Mesenteric fat pad (tissue), 1 donor: ENCODE measurements around the gene EIF3K. TPM values are rescaled to one million over a fixed set of nuclear protein-coding genes. Genes with fewer than 3 reads are reported as not detected.
"Not testable (repeated sequence)": the region's sequence is repeated elsewhere in the genome, so short reads cannot be mapped to it uniquely, and the experiment has no call there.

Experiments
- DNase-seq: peaks from one replicate; pipeline ENCODE4 v3.0.0-alpha.2; 2020; ENCODE audit warnings: low spot score
- total RNA-seq: library from RNA; stranded (reverse); fragmentation: NEBNext Ultra II Directional; extraction: Animal tissue kit (Norgen Biotek cat#: 25700); gene quantifications from one replicate; pipeline ENCODE4 v1.2.1, GENCODE V29; 2021
- donor health status: DM: yes; HTN: yes; CAD: no.

The EIF3K gene
- total RNA-seq, 1 donor from 2014 or later: 252 TPM

DNA sequence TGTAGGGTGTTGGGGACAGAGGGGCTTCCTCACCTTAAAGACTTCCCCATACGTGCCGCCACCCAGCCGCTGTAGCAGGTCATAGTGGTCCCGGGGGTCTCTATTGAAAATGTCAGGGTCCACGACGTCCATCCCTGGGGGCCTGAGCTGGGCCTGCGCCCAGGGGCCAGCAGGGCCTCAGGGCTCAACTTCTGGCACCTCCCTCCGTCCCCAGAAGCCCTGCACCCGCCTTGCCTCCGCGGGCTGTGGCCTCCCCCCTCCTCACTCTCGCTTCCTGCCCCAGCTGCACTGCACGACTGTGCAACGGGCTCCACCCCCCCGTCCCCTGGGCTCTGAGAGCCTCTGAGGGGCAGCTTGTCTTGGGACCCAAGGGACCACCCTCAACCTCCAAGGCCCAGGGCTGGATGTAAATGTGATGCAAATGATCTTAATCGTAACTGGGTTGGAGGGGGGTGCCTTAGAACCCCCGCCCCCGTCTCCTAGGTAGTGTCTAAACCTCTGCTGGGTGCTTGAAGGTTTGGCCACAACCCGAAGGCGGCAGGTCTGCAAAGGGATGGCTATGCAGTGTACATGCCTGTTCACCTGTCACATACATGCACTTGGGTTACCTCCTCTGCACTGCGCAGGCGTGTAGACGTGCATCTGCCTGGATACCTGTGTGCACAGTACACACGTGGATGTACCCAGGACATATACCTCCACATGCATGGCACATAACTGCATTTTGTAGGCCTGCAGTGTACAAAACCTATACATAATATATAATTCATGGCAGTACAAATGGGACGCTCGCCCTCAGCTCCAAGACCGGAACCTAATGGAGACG, 1.0 kb upstream of the EIF3K start, which contains the start of gene MAP4K1:
TSS of gene MAP4K1 (minus strand) at position 190 of the 826 bp plus-strand sequence. CDS start at position 132, 58 bp downstream.
- no peak for DNase-seq

DNA sequence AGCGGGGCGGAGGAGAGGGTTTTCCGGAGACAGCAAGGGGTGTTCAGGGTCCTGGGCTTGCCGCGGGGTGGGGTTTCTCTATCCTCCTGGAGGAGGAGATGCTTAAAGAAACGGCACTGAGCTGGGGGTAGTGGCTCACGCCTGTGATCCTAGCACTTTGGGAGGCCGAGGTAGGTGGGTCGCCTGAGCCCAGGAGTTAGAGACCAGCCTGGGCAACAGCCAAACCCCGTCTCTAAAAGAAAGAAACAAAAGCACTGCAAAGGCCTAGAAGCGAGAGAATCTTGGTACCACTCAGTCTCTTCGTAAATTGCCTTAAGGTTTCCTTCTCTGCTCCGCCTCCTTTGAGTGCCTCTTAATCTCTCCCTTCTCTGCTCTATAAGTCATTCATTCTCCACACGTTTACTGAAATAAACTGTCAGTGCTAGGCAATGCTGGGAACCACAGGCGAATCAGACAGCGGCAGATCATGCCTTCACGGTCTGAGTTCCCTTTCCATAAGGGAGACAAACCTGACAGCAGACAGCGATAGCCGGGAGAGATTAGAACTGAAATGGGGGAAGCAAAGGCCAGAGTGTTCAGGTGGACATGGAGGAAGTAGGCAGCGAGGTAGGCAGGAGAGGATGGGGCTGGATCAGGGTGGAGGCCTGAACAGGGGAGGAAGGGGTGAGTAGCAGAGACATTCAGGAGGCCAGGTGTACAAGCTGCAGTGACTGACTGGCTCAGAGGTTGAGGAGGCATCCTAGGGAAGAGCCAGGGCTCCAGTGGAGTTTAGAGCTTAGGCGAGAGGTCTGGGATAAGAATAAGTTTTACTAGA, 580 bp downstream of the EIF3K start:
- no peak for DNase-seq

DNA sequence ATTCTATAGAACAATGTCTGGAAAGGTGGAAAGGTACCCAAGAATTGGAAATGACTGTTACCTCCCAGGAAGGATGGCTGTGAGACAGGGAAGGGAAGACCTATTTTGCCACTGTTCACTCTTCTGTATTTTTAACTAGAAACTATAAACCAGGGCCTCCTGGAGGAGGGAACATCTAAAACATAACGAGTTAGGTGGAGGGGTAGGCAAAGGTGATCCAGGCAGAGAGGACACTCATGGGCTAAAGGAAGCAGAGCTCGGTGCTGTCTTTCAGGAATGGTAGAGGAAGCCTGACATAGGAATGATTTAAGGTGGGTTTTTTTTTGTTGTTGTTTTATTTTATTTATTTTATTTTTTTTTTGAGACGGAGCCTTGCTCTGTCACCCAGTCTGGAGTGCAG, 5.8 kb downstream of the EIF3K start:
- DNase-seq: no peak

DNA sequence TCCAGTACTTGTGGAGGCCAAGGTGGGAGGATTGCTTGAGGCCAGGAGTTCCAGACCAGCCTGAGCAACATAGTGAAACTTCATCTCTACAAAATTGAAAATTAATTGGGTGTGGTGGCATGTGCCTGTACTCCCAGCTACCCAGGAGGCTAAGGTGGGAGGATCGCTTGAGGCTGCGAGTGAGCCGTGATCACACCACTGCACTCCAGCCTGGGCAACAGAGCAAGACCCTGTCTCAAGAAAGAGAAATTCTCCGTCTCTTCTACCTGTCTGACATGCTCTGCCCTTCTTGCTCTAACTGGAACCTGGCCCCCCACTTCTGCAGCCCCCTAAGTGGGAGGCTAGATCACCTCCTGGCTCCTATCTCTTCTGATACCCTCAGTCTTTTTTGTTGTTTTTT, 7.4 kb downstream of the EIF3K start:
- DNase-seq: no peak

DNA sequence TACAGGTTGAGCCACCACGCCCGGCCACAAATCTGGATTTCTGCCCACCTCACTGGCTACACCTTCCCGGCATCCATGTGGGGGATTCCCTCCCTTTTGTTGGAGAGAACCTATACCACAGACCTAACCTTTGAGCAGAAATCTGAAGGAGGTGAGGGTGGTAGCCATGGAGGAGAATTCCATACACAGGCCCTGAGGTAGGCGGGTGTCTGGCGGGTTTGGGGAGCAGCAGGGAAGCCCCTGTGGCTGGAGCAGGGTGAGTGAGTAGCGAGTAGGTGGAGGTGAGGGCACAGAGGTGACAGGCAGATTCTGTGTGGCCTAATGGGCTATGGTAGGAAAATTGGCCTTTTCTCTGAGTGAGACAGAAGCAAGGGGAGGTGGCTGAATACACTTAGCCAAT, 10.6 kb downstream of the EIF3K start:
- no peak for DNase-seq

DNA sequence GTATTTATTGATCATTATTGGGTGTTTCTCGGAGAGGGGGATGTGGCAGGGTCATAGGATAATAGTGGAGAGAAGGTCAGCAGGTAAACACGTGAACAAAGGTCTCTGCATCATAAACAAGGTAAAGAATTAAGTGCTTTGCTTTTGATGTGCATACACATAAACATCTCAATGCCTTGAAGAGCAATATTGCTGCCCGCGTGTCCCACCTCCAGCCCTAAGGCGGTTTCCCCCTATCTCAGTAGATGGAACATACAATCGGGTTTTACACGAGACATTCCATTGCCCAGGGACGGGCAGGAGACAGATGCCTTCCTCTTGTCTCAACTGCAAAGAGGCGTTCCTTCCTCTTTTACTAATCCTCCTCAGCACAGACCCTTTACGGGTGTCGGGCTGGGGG, 12.3 kb downstream of the EIF3K start:
- DNase-seq: not testable (repeated sequence)

DNA sequence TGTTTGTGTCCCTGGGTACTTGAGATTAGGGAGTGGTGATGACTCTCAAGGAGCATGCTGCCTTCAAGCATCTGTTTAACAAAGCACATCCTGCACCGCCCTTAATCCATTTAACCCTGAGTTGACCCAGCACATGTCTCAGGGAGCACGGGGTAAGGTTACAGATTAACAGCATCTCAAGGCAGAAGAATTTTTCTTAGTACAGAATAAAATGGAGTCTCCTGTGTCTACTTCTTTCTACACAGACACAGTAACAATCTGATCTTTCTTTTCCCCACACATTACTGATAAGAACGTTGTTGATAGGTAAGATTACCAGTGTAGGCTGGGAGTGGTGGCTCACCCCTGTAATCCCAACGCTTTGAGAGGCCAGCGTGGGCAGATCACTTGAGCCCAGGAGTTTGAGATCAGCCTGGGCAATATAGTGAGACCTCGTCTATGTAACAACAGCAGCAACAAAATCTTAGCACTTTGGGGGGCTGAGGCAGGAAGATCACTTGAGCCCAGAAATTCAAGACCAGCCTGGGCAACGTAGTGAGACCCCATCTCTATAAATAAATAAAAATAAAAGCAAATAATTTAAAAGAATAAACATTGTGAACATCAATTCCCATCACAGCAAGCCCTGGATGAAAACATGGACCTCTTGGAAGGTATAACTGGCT, 13.0 kb downstream of the EIF3K start:
- not testable (repeated sequence) for DNase-seq

DNA sequence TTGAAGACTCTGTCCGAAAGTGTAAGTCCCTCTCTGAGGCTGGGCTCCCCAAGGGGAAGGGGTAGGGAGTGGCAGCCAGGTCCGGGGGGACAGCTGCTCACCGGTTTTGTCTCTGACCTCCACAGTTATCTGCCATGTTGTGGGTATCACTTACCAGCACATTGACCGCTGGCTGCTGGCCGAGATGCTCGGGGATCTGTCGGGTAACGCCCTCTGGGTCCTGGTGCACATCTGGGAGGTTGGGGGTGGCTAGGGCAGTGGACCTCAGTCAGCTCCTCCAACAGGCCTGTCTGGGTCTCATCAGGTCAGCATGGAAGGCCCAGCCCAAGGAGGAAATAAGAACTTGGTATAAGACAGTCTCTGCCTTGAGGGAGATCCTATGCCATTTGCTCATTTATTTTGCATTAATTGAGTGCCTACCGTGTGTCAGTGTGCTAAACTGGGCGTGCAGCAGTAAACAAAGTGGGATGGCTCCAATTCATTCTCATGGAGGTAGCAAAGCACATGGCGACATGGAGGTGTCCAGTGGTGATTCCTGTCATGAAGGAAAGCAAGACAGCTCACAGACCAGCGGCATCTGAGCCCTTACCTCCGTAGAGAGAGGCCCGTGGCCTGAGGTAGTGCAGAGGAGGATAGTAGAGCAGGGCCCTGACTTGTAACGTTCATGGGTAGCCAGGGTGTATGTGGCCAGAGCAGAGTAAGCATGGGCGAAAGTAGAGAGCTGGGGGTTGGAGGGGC, 13.7 kb downstream of the EIF3K start:
- DNase-seq: no peak

DNA sequence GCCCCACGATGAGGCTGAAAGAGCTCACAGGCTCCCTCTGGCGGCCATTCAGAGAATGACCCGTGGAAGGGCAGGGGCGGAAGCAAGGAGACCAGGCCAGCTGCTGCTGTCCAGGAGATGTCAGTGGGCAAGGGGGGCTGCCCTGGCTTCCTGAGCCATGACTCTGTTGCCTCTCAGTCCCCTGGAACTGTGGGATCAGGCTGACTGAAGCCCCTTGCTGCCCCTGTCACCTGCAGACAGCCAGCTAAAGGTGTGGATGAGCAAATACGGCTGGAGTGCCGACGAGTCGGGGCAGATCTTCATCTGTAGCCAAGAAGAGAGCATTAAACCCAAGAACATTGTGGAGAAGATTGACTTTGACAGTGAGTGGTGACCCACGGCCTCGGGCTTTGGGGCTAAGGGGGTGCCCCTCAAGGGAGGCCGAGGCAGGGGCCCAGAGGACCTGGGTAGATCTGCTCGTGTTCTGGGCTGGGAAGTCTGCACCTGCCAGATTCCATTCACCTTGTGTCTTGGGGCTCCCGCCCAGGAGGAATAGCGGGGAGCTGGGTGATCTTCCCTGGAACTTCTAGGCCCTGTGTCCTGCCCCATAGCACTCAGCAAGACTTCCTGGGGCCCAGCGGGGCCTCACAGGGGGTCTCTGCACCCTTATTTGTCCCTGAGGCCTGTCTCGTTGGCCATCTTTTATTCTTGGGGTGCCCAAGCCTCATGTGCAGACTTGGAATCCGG, 15.9 kb downstream of the EIF3K start:
- no peak for DNase-seq

DNA sequence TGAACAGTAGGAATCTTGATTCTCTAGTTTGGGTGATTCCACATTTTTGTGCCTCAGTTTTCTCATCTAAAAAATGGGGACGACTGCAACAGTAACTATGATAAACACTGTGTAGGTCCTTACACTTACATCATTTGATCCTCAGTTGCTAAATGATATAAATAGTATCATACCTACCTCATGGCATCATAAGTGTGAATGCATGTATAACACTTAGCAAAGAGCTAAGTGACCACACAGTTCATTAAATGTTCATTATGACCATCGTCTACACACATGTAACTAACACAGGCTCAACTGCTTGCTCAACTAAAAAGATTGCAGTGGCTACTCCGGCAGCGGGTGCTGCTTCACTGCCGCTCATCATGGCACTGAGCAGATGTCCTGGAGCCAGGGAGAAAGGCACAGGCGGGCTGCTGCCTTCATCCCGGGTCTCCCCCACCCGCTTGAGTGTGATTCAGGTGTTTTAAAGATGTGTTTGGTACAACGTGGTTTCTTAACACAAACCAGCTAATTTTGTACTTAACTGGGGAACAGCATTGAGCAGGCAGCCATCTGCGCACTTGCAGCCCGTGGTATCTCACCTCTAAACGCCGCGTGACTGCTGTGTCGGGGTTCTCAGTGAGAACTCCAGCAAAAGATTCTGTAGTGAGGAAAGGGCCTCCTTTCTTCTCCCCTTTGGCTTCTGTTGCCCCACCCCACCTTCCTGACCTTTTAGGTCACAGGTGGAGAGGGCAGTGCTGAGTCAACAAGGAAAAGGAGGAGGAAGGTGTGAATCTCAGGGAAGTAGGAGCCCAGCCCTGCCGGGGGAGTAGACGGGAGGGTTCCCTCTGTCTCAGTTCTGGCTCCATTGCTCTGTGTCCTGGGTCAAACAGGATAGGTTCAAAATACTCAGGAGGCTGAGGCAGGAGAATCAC, 16.8 kb downstream of the EIF3K start:
- DNase-seq: no peak

DNA sequence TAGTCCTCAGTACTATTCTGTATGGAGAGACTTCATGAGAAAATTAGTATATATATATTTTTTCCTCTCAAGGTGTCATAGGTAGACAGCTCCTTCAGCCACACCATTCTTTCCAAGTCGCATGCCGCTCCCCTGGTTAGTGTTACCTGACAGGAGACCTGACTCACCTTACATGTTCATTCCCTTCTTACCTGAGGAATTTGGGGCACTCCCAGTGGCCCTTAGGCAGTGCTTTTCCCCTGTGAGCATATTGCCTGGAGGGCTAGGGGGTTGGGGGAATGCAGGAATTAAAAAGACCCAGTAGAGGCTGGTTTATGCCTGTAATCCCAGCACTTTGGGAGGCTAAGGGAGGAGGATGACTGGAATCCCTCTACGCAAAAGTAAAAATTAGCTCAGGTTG, 19.5 kb downstream of the EIF3K start:
- no peak for DNase-seq

DNA sequence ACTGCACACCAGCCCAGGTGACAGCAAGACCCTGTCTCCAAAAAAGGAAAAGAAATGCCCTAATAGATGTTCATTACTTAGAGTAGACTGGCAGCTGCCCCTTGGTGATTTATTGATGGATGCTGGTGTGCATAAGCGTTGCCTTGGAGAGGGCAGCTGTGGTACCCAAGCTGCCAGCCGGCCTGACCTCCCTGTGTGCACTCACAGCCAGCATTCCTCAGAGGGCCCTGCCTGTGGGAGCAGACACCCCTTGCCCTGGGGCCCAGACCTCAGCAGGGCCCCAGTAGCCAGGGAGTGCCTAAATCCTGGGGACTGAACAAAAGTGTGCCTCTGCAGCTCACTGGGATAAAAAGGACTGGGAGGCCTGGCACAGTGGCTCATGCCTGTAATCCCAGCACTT, 20.7 kb downstream of the EIF3K start:
- DNase-seq: no peak

DNA sequence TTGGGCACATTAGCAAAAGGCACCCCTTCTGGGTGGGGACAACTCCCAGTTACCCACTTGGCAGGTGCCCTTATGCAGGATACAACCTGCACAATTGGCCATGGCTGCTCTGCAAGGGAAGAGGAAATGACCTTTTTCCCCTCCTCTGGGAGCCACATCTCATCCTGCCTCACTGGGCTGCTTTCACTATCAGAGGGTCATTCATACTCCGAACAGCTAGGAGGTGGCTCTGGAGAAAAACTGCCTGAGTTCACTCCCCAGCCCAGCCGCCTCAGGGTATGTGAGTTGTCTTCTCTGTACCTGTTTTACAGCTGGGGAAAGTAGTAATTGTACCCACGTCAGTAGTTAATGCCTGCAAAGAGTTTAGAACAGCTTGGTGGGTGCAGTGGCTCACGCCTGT, 21.4 kb downstream of the EIF3K start:
- no peak for DNase-seq

DNA sequence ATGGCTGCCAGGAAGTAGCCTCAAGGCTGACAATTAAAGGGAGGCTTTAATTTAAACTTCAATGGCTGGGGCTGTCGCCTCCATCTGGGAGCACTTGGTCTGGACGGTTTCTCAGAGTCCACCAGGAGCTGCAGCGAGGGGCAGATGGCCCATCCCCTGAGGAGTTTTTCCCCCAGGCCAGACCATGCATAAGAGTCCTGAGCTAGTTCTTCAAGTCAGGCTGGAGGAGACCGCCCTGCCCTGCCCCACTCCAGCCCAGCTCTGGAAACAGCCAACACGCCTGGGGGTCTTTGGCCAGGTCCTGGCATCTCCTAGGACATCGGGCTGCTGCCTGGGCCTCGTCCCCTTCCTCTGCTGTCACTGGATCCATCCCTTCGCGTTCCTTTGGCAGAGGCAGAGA, 23.2 kb downstream of the EIF3K start:
- DNase-seq: no peak

DNA sequence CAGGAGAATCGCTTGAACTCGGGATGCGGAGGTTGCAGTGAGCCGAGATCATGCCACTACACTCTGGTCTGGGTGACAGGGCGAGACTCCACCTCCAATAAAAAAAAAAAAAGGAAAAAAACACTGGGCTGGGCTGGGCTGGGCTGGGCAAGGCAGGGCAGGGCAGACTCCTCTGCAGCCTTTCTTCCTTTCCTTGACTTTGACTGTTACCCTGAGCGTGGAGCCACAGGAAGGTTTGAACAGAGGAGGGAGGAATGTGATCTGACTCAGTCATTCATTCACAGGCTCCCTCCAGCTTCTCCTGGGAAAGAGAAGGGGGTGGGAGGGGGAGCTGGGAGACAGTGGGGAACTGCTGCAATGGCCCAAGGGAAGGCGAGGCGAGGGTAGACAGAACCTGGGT, 25.7 kb downstream of the EIF3K start:
- no peak for DNase-seq

DNA sequence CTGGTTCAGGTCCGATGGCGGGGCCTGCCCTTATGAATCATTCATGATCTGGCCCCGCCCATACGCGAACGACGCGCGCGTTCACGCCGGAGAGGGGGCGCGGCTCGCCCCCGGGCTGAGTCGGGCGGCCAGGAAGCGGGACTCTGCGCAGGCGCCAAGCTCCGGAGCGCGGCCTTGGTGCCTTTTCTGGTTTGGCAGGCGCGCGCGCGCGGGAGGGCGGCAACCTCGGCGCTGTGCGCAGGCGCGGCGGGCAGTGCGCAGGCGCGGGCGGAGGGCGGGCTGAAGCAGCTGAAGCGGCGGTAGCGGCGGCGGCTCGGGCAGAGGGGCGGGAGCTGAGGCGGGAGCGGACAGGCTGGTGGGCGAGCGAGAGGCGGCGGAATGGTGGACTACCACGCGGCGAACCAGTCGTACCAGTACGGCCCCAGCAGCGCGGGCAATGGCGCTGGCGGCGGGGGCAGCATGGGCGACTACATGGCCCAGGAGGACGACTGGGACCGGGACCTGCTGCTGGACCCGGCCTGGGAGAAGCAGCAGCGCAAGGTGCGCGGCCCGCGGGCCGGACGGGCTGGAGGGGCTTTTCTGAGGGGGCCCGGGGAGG, 28.5 kb downstream of the EIF3K start, which contains the start of gene ACTN4:
TSS of gene ACTN4 (plus strand) at position 282 of the 598 bp plus-strand sequence. CDS start at position 379, 97 bp downstream.
- DNase-seq: peak; percentile 100

DNA sequence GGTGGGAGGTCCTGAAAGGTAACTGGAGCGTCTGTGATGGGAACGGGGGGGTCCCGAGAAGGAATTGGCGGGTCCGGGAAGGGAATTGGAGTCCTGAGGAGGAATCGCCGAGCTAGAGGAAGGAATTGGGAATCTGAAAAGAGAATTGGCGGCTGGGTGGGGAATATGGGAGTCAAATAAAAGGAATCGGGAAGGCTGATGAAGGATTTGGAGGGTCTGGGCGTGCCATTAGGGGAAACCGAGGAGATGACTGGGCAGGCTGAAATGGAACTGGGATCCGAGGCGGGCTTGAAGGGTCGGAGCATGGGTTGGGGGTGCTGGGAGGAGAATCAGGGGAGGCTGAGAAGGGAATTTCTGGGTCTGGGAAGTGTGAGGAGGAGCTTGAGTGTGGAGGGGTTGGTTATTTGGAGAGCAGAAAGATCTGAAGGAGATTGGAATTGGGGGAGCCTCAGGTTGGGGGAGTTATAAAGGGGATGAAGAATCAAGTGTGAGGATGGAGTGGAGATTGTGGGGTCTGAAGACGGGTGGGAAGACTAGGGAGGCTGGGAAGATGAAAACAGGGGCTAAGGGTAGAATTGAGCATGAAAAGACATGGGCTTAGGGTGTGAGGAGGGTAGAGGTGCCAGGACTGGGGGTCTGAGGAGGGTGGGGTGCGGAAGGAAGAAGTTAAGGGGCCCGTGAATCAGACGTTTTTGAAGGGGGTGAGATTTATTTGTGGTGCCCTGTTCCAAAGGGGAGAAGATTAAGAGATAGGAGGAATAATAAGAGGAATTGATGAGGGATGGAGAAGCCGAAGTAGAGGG, 29.2 kb downstream of the EIF3K start:
- no peak for DNase-seq

DNA sequence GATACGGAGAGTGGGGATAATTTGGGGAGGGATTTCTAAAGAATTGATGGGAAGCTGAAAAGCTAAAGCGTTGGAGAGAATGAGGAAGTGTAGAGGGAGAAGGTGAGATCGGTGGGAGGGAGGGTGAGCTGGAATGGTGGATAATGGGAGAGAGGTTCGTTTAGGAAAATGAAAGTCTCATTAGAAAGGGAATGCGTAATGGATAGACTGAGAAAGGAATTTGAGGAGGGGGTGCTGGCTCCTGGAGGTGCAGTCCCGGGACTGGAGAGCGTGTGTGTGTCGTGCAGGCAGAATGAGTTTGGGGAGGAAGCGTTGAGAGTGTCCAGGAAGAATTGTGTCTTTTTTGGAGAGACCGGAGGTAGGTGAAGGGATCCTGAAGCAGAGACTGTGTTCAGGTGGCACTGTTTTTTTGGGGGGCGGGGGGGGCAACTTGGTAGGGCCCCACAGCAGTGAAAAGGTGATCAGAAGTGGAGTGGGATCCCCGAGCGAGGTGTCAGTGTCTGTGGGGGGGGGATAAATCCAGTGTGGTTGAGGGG, 29.8 kb downstream of the EIF3K start:
- DNase-seq: no peak
